Esophagus (tissue), 2 donors: ENCODE results near the gene IRX1. TPM values are rescaled to one million over a fixed set of nuclear protein-coding genes. Genes with fewer than 3 reads are reported as not detected.

ENCODE experiments used
- H3K27ac ChIP-seq, 2 donors: one replicate each; pipeline ENCODE4 v1.5.1; 2013; ENCODE audit warnings: low read depth in 2 of 2, mild to moderate bottlenecking in 2 of 2, inconsistent platforms in 1 of 2, low read length in 1 of 2, moderate library complexity in 1 of 2
- H3K27me3 ChIP-seq, 2 donors: one replicate each; pipeline ENCODE4 v1.6.1; 2013; ENCODE audit warnings: low read length in 2 of 2, control low read depth in 1 of 2, mild to moderate bottlenecking in 1 of 2; ENCODE audit not compliant: insufficient read depth in 2 of 2, control insufficient read depth in 1 of 2
- H3K36me3 ChIP-seq, 2 donors: one replicate each; pipeline ENCODE4 v1.6.1; 2013; ENCODE audit warnings: low read length in 1 of 2; ENCODE audit not compliant: control insufficient read depth in 2 of 2, insufficient read depth in 2 of 2
- H3K4me1 ChIP-seq, 2 donors: one replicate each; pipeline ENCODE4 v1.6.1; 2013; ENCODE audit warnings: low read length in 1 of 2; ENCODE audit not compliant: control insufficient read depth in 2 of 2, insufficient read depth in 2 of 2
- H3K4me3 ChIP-seq, 2 donors: one replicate each; pipeline ENCODE4 v1.5.1; 2013; ENCODE audit warnings: low read length in 2 of 2, mild to moderate bottlenecking in 2 of 2, low read depth in 1 of 2, moderate library complexity in 1 of 2
- H3K9me3 ChIP-seq, 2 donors: one replicate each; pipeline ENCODE4 v1.6.1; 2013; ENCODE audit warnings: mild to moderate bottlenecking in 2 of 2, low read depth in 1 of 2, low read length in 1 of 2, moderate library complexity in 1 of 2; ENCODE audit not compliant: control insufficient read depth in 2 of 2, insufficient read depth in 1 of 2
- WGBS, 2 donors: extraction: QIAGEN DNeasy Blood & Tissue Kit; methylation state at CpG; one replicate each; pipeline ENCODE4 v1.1.7; 2013; 5-methylcytosine and 5-hydroxymethylcytosine counted together
- polyA plus RNA-seq, 2 donors: library from polyadenylated mRNA; stranded (reverse); fragments of 200-250 nt; gene quantifications; one replicate each; pipeline ENCODE4 v1.2.3, GENCODE V29; 2013
- donor health status: healthy with polysubstance abuse.
- donor health status: Bipolar disorder and iron deficiency.

Gene IRX1
- under 1 TPM; 0.08 to 0.13 TPM for polyA plus RNA-seq

- Histone ChIP-seq H3K27ac (no peak within 1 kb of the TSS), H3K4me1 (peaks cover 10 to 16% of the 10 kb centered on the region in 2 donors), H3K36me3 (no peaks in the 10 kb centered on the region), H3K27me3 (peaks cover 36 to 54% of the 10 kb centered on the region in 2 donors), H3K9me3 (peaks cover 0 to 21% of the 10 kb centered on the region in 2 donors), H3K4me3 (peak within 1 kb of the TSS in 1 of 2 donors; percentile 19)
- 3 to 4% methylated on average over 72 to 106 of the region's 106 CpGs for WGBS, 2 donors
These were observed at the start of gene IRX1 for GRCh38 chr5:3595006-3595961. TSS of gene IRX1 (plus strand) at chr5:3595832. CDS start at chr5:3596106, 274 bp downstream.

GRCh38 chr5:3546028-3546427 lies 49.6 kb upstream of the IRX1 start:
- Histone ChIP-seq H3K4me3 (no peak overlapping the region), H3K4me1 (no peaks in the 10 kb centered on the region), H3K9me3 (peaks cover 0 to 2% of the 10 kb centered on the region in 2 donors), H3K27me3 (no peaks in the 10 kb centered on the region), H3K36me3 (no peaks in the 10 kb centered on the region), H3K27ac (no peak overlapping the region)
- 78 to 86% methylated on average over 3 of the region's 3 CpGs for WGBS, 2 donors

- 54 to 58% methylated on average over 2 of the region's 2 CpGs for WGBS, 2 donors
These were observed 31.5 kb upstream of the IRX1 start for GRCh38 chr5:3564116-3564515.

GRCh38 chr5:3564827-3565518 lies 30.7 kb upstream of the IRX1 start:
- Histone ChIP-seq H3K27me3 (no peaks in the 10 kb centered on the region), H3K36me3 (no peaks in the 10 kb centered on the region), H3K4me1 (no peaks in the 10 kb centered on the region), H3K4me3 (no peak overlapping the region), H3K27ac (no peak overlapping the region), H3K9me3 (peaks cover 2 to 8% of the 10 kb centered on the region in 2 donors)
- 69 to 80% methylated on average over 9 of the region's 9 CpGs for WGBS, 2 donors

More at GRCh38 chr5:3564116-3564515, 31.5 kb upstream of the IRX1 start:
- no peaks in the 10 kb centered on the region for H3K36me3 ChIP-seq
- H3K9me3 ChIP-seq, result peaks cover 2 to 8% of the 10 kb centered on the region in 2 donors
- H3K4me3 ChIP-seq, result no peak overlapping the region
- no peaks in the 10 kb centered on the region for H3K4me1 ChIP-seq
- H3K27ac ChIP-seq, result no peak overlapping the region
- no peaks in the 10 kb centered on the region for H3K27me3 ChIP-seq

- peaks cover 3% of the 10 kb centered on the region in 2 donors for H3K9me3 ChIP-seq
- H3K4me1 ChIP-seq, result no peaks in the 10 kb centered on the region
- H3K27ac ChIP-seq, result no peak overlapping the region
- WGBS, 2 donors, result 63 to 77% methylated on average over 5 of the region's 5 CpGs
- H3K36me3 ChIP-seq, result no peaks in the 10 kb centered on the region
- H3K4me3 ChIP-seq, result no peak overlapping the region
- peaks cover 0 to under 1% of the 10 kb centered on the region in 2 donors for H3K27me3 ChIP-seq
These were observed 10.7 kb upstream of the IRX1 start for GRCh38 chr5:3584724-3585531.

- peaks cover 32 to 38% of the 10 kb centered on the region in 2 donors for H3K27me3 ChIP-seq
- no peak overlapping the region for H3K27ac ChIP-seq
- H3K4me1 ChIP-seq, result peaks cover 10 to 14% of the 10 kb centered on the region in 2 donors
- H3K4me3 ChIP-seq, result no peak overlapping the region
- H3K9me3 ChIP-seq, result peaks cover 0 to 13% of the 10 kb centered on the region in 2 donors
- H3K36me3 ChIP-seq, result no peaks in the 10 kb centered on the region
- WGBS, 2 donors, result 6 to 12% methylated on average over 51 of the region's 51 CpGs
These were observed 5.3 kb upstream of the IRX1 start for GRCh38 chr5:3590161-3590966.

GRCh38 chr5:3590967-3591900 lies 4.4 kb upstream of the IRX1 start:
- Histone ChIP-seq H3K27ac (no peak overlapping the region), H3K4me3 (peak overlapping the region in 1 of 2 donors; percentile 17), H3K36me3 (no peaks in the 10 kb centered on the region), H3K4me1 (peaks cover 10 to 15% of the 10 kb centered on the region in 2 donors), H3K9me3 (peaks cover 0 to 13% of the 10 kb centered on the region in 2 donors), H3K27me3 (peaks cover 34 to 46% of the 10 kb centered on the region in 2 donors)
- 4 to 6% methylated on average over 78 to 79 of the region's 79 CpGs for WGBS, 2 donors

GRCh38 chr5:3592298-3592697 lies 3.3 kb upstream of the IRX1 start:
- H3K27ac ChIP-seq, result no peak overlapping the region
- H3K4me1 ChIP-seq, result peaks cover 10 to 15% of the 10 kb centered on the region in 2 donors
- no peak overlapping the region for H3K4me3 ChIP-seq
- 21 to 34% methylated on average over 22 of the region's 22 CpGs for WGBS, 2 donors
- H3K27me3 ChIP-seq, result peaks cover 34 to 53% of the 10 kb centered on the region in 2 donors
- H3K36me3 ChIP-seq, result no peaks in the 10 kb centered on the region
- peaks cover 0 to 13% of the 10 kb centered on the region in 2 donors for H3K9me3 ChIP-seq
